ENCODE data around the gene NAA50.

The NAA50 gene

DNA sequence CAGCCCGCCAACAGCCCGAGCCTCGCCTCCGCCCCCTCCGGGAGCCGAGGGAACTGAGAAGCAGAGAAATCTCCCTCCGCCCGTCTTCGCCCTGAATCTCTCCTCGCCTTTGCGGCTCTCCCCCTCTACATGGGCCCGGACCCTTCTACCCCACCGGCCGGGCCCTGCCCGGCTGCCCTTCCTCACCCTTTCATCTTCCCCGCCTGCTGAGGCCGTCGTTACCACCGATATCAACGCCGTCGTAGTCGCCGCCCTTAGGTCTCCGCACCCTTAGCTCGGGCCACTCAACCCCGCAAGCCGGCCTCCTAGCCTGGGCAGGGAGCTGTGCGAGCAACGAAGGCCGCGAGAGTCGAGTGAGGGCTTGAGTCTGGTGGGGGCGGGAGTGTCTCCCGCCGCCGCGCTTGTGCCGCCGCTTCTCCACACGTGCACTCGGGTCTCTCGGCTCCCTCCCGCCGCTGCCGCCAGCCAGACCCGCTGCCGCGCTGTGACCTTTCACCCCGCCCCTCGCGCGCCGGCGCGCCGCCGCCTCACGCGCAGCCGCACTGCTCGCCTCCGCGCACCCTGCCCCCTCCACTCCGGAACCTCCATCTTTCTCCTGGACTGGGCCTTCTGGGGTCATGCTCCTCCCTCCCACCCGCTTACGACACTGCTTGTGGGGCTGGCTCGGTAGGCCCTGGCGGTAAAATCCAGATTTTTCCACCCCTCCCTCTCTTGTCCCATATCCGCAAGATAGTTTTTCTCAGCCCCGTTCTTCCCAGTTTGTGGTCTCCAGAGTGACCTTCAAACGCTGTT, at the start of gene NAA50:
TSS of gene NAA50 (minus strand) at position 494 of the 792 bp plus-strand sequence. CDS start at position 194, 300 bp downstream.
- H3K27me3 ChIP-seq (ENCODE audit: insufficient read depth, insufficient read length): no peaks in the 10 kb centered on the region
- H3K4me3 ChIP-seq (ENCODE audit: insufficient read length, low read depth): peak within 1 kb of the TSS; percentile 93
- H3K9ac ChIP-seq (ENCODE audit: insufficient read length, low read depth): peak within 1 kb of the TSS; percentile 97
- H3K4me1 ChIP-seq (ENCODE audit: insufficient read depth, insufficient read length): no peaks in the 10 kb centered on the region
- peak; percentile 74 for DNase-seq (ENCODE audit: low read depth, low spot score)
- no peaks in the 10 kb centered on the region for H3K9me3 ChIP-seq (ENCODE audit: insufficient read depth, low read length)
- H3K36me3 ChIP-seq (ENCODE audit: insufficient read depth, insufficient read length, low read length): peaks cover 30% of the 10 kb centered on the region
- TF ChIP-seq YY1 (IDR thresholded peaks at IDR 0.05; ENCODE audit: insufficient read depth, insufficient read length) (no peak), SUZ12 (IDR thresholded peaks at IDR 0.05; ENCODE audit: extremely low read depth, insufficient read depth, insufficient read length) (no peak), ZNF274 (IDR thresholded peaks at IDR 0.05; ENCODE audit: low read depth, low read length) (no peak)

DNA sequence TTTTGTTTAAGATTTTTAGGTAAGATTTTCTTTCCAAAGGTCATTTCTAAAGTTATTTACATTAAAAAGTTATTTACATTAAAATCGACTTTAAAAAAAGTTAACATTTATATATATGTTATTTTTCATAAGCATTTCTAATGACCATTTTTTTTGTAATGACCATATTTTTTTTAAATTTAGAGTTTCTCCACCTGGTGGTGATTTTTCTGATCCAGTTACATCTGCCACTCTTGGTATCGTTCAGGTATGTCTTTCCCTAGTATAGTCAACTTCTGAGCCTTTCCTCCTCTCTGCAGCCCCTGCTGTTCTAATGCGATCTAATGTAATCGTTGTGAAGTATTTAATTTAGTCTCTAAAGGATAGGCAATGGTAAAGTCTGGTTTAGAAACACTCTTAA, 49.6 kb upstream of the NAA50 start:
- Histone ChIP-seq H3K9ac (ENCODE audit: insufficient read length, low read depth) (no peak overlapping the region), H3K4me1 (ENCODE audit: insufficient read depth, insufficient read length) (no peaks in the 10 kb centered on the region), H3K9me3 (ENCODE audit: insufficient read depth, low read length) (no peaks in the 10 kb centered on the region), H3K4me3 (ENCODE audit: insufficient read length, low read depth) (no peak overlapping the region), H3K36me3 (ENCODE audit: insufficient read depth, insufficient read length, low read length) (peaks cover 55% of the 10 kb centered on the region), H3K27me3 (ENCODE audit: insufficient read depth, insufficient read length) (no peaks in the 10 kb centered on the region)
- TF ChIP-seq YY1 (IDR thresholded peaks at IDR 0.05; ENCODE audit: insufficient read depth, insufficient read length) (no peak), ZNF274 (IDR thresholded peaks at IDR 0.05; ENCODE audit: low read depth, low read length) (no peak), SUZ12 (IDR thresholded peaks at IDR 0.05; ENCODE audit: extremely low read depth, insufficient read depth, insufficient read length) (no peak)
- DNase-seq (ENCODE audit: low read depth, low spot score): no peak

DNA sequence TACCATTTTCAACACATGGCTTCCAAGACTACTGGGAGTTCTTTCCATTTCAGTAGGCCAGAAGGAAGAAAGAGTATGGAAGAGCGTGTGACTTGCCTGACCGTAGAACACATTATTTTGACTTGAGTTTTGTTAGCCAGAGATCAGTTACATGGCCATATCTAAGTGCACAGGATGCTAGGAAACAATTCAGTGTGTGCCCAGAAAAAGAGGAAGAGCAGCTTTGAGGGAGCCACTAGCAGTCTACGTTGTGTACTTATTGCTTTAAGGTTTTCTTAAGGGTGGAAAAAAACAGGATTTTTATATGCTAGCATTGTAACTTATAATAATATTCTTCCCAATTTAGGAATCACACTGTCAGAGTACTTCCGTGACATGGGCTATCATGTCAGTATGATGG, 48.5 kb upstream of the NAA50 start:
- H3K36me3 ChIP-seq (ENCODE audit: insufficient read depth, insufficient read length, low read length): peaks cover 58% of the 10 kb centered on the region
- H3K4me3 ChIP-seq (ENCODE audit: insufficient read length, low read depth): no peak overlapping the region
- no peak overlapping the region for H3K9ac ChIP-seq (ENCODE audit: insufficient read length, low read depth)
- no peaks in the 10 kb centered on the region for H3K27me3 ChIP-seq (ENCODE audit: insufficient read depth, insufficient read length)
- no peak for DNase-seq (ENCODE audit: low read depth, low spot score)
- H3K9me3 ChIP-seq (ENCODE audit: insufficient read depth, low read length): no peaks in the 10 kb centered on the region
- no peaks in the 10 kb centered on the region for H3K4me1 ChIP-seq (ENCODE audit: insufficient read depth, insufficient read length)
- TF ChIP-seq SUZ12 (IDR thresholded peaks at IDR 0.05; ENCODE audit: extremely low read depth, insufficient read depth, insufficient read length) (no peak), YY1 (IDR thresholded peaks at IDR 0.05; ENCODE audit: insufficient read depth, insufficient read length) (no peak), ZNF274 (IDR thresholded peaks at IDR 0.05; ENCODE audit: low read depth, low read length) (no peak)

DNA sequence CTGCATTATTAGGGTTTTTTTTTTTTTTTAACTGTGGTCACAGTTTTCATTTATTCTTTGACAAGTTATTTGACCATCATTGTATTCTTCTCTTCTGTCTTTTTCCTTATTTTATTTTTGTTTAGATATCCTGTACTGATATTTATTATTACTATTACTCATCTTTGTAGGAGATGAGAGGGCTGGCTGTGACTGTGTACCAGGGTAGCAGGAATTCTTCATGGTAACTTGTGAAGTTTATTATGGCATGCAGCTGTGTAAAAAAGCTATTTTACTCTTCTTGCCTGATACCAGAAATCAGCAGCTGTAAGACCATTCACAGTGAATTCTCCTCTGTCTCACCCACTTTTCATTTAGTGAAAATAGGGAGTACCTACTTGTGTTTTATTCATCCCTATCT, 45.3 kb upstream of the NAA50 start:
- H3K4me3 ChIP-seq (ENCODE audit: insufficient read length, low read depth): no peak overlapping the region
- DNase-seq (ENCODE audit: low read depth, low spot score): no peak
- TF ChIP-seq ZNF274 (IDR thresholded peaks at IDR 0.05; ENCODE audit: low read depth, low read length): no peak
- no peak for TF ChIP-seq YY1 (IDR thresholded peaks at IDR 0.05; ENCODE audit: insufficient read depth, insufficient read length)
- no peak for TF ChIP-seq SUZ12 (IDR thresholded peaks at IDR 0.05; ENCODE audit: extremely low read depth, insufficient read depth, insufficient read length)
- H3K9me3 ChIP-seq (ENCODE audit: insufficient read depth, low read length): no peaks in the 10 kb centered on the region
- H3K36me3 ChIP-seq (ENCODE audit: insufficient read depth, insufficient read length, low read length): peaks cover 61% of the 10 kb centered on the region
- H3K27me3 ChIP-seq (ENCODE audit: insufficient read depth, insufficient read length): no peaks in the 10 kb centered on the region
- no peaks in the 10 kb centered on the region for H3K4me1 ChIP-seq (ENCODE audit: insufficient read depth, insufficient read length)
- no peak overlapping the region for H3K9ac ChIP-seq (ENCODE audit: insufficient read length, low read depth)

DNA sequence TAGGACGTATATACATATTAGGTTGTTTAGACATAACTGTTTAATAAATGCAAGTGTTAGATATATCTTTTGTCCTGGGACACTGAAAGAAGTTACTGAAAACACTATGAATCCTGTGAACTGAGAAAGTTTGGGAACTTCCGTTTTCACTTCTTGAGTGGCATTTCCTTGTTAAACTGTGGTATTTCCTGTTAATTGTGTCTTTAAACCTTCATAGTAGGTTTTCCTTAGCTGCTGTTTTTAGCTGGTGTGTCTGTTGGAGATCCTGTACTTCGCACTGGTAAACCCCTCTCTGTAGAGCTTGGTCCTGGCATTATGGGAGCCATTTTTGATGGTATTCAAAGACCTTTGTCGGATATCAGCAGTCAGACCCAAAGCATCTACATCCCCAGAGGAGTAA, 37.9 kb upstream of the NAA50 start:
- Histone ChIP-seq H3K9ac (ENCODE audit: insufficient read length, low read depth) (no peak overlapping the region), H3K4me3 (ENCODE audit: insufficient read length, low read depth) (no peak overlapping the region), H3K36me3 (ENCODE audit: insufficient read depth, insufficient read length, low read length) (peaks cover 30% of the 10 kb centered on the region), H3K4me1 (ENCODE audit: insufficient read depth, insufficient read length) (no peaks in the 10 kb centered on the region), H3K9me3 (ENCODE audit: insufficient read depth, low read length) (no peaks in the 10 kb centered on the region), H3K27me3 (ENCODE audit: insufficient read depth, insufficient read length) (no peaks in the 10 kb centered on the region)
- DNase-seq (ENCODE audit: low read depth, low spot score): no peak
- TF ChIP-seq YY1 (IDR thresholded peaks at IDR 0.05; ENCODE audit: insufficient read depth, insufficient read length): no peak
- TF ChIP-seq ZNF274 (IDR thresholded peaks at IDR 0.05; ENCODE audit: low read depth, low read length): no peak
- no peak for TF ChIP-seq SUZ12 (IDR thresholded peaks at IDR 0.05; ENCODE audit: extremely low read depth, insufficient read depth, insufficient read length)

DNA sequence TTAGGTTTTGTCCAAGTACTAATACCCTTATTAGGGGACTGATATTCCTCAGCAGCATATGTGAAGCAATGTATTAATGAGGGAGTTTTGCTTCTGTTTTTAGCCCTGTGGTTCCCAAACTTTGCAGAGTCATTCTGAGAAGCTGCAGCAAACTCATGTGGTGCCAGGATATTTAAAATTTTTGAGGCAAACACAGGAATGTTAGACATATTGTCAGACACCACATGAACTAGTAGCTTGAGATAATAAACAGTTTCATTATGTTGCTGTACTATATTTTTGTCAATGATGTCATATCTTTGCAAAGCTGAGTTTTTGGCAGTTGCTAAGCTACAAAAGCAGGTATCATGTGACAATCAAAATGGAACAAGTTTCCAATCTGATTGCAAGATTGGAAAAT, 37.4 kb upstream of the NAA50 start:
- H3K36me3 ChIP-seq (ENCODE audit: insufficient read depth, insufficient read length, low read length): peaks cover 26% of the 10 kb centered on the region
- no peak for TF ChIP-seq SUZ12 (IDR thresholded peaks at IDR 0.05; ENCODE audit: extremely low read depth, insufficient read depth, insufficient read length)
- TF ChIP-seq ZNF274 (IDR thresholded peaks at IDR 0.05; ENCODE audit: low read depth, low read length): no peak
- TF ChIP-seq YY1 (IDR thresholded peaks at IDR 0.05; ENCODE audit: insufficient read depth, insufficient read length): no peak
- H3K27me3 ChIP-seq (ENCODE audit: insufficient read depth, insufficient read length): no peaks in the 10 kb centered on the region
- DNase-seq (ENCODE audit: low read depth, low spot score): no peak
- H3K4me1 ChIP-seq (ENCODE audit: insufficient read depth, insufficient read length): no peaks in the 10 kb centered on the region
- H3K4me3 ChIP-seq (ENCODE audit: insufficient read length, low read depth): no peak overlapping the region
- no peaks in the 10 kb centered on the region for H3K9me3 ChIP-seq (ENCODE audit: insufficient read depth, low read length)
- no peak overlapping the region for H3K9ac ChIP-seq (ENCODE audit: insufficient read length, low read depth)

DNA sequence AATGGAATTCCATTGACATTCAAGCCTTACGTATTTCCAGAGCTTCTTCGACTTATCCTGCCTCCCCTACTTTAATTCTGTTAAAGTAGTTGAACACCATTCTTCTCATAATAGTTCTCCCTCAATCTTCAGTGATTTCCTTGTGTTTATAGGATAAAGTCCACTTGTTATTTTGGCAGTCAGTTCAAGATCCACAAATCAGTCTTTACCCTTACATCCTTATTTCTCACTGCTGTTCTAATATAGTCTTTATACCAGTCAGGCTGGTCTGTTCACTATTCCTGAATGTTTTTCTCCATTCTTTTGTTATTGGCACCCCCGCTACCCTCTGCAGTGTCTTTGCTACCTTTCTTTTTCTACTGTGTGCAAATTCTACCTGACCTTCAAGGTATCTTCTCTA, 30.5 kb upstream of the NAA50 start:
- no peak for DNase-seq (ENCODE audit: low read depth, low spot score)
- H3K4me1 ChIP-seq (ENCODE audit: insufficient read depth, insufficient read length): no peaks in the 10 kb centered on the region
- H3K36me3 ChIP-seq (ENCODE audit: insufficient read depth, insufficient read length, low read length): peaks cover 6% of the 10 kb centered on the region
- no peak for TF ChIP-seq YY1 (IDR thresholded peaks at IDR 0.05; ENCODE audit: insufficient read depth, insufficient read length)
- no peak for TF ChIP-seq SUZ12 (IDR thresholded peaks at IDR 0.05; ENCODE audit: extremely low read depth, insufficient read depth, insufficient read length)
- no peak for TF ChIP-seq ZNF274 (IDR thresholded peaks at IDR 0.05; ENCODE audit: low read depth, low read length)
- H3K9ac ChIP-seq (ENCODE audit: insufficient read length, low read depth): no peak overlapping the region
- H3K27me3 ChIP-seq (ENCODE audit: insufficient read depth, insufficient read length): no peaks in the 10 kb centered on the region
- no peak overlapping the region for H3K4me3 ChIP-seq (ENCODE audit: insufficient read length, low read depth)
- H3K9me3 ChIP-seq (ENCODE audit: insufficient read depth, low read length): no peaks in the 10 kb centered on the region
